Glomerular endothelial cell (primary cell): Measurements from ENCODE around the gene TBL1Y. TPM values are rescaled to one million over a fixed set of nuclear protein-coding genes. Genes with fewer than 3 reads are reported as not detected.
"Not testable (repeated sequence)": the region's sequence is repeated elsewhere in the genome, so short reads cannot be mapped to it uniquely, and the experiment has no call there.

Experiments used
- DNase-seq: peaks from one replicate; pipeline ENCODE4 v3.0.0-alpha.2; 2011; ENCODE audit warnings: low read depth, low spot score; ENCODE audit errors: extremely low read depth
- total RNA-seq: library from RNA; depleted of rRNA; stranded (reverse); fragments of >200 nt; gene quantifications from 2 replicates; pipeline ENCODE4 v1.2.3, GENCODE V29; 2015

Gene TBL1Y
- total RNA-seq, 1 donor from 2014 or later, result not detected

DNA sequence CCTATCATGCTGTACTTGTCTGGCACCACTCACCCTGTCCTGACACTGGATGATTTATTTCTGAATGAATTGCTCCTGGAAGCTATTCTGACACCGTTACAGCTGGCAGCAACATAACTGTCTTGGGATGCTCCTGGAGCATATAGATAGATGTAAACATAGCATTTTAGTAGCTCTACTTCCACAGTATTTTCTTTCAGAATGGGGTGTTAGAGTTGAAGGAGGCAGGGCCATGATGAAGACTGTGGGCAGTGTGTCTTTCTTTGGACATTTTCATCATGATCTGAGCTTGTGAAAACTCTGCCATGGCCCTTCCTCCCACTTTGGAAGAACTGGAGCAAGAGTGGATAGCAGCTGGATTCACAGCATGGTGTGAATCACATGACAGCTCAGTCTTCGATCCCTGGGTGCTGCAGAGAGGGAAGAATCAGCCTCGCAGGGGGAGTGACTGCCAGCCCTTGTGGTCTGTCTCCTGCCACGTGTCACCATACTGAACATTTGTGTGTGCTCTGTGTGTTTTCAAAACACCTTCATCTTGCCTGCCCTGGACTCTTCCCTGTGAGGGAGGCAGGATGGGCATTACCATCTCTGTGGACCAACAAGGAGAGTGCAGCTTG, 61.9 kb downstream of the TBL1Y start:
- no peak for DNase-seq

DNA sequence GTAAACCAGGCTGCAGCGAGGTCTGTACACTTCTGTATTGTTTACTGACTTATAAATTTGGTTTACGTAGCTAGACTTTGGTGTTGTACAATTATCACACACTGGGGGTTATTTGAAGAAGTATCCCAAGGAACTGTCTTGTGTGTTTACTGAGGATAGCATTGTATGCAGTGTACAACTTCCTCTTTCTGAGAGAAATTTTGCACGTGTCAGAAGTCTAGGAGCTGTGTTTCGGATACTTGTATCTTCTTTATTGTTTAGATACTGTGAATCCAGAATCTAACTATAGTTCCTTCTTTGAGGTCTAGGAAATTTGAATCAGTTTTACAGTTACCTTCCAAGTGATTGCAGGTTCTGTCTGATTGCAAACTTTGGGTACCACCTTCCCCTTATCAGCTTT, 64.5 kb downstream of the TBL1Y start:
- no peak for DNase-seq

GRCh38 chrY:6977783-6978182, 67.3 kb downstream of the TBL1Y start:
- no peak for DNase-seq

- DNase-seq, result no peak
These were observed 72.7 kb downstream of the TBL1Y start for GRCh38 chrY:6983221-6983620.

DNA sequence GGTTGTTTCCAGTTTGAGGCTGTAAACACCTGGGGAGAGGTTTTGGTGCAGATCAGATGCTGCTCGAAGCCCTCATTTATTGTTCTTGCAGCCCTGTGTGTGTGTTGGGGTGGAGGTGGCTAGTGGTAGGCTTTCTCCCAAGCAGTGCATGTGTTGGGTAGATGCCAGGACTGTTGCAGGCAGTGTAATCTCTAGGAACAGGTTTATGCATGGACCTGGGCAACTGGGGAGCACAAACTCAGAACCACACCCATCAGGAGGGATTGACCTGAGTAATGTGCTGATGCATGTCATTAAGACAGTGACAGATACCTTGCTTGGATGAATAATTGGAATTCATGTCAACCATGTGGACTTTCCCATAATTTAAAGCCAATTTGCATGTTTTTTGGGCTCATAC, 77.3 kb downstream of the TBL1Y start:
- no peak for DNase-seq

DNA sequence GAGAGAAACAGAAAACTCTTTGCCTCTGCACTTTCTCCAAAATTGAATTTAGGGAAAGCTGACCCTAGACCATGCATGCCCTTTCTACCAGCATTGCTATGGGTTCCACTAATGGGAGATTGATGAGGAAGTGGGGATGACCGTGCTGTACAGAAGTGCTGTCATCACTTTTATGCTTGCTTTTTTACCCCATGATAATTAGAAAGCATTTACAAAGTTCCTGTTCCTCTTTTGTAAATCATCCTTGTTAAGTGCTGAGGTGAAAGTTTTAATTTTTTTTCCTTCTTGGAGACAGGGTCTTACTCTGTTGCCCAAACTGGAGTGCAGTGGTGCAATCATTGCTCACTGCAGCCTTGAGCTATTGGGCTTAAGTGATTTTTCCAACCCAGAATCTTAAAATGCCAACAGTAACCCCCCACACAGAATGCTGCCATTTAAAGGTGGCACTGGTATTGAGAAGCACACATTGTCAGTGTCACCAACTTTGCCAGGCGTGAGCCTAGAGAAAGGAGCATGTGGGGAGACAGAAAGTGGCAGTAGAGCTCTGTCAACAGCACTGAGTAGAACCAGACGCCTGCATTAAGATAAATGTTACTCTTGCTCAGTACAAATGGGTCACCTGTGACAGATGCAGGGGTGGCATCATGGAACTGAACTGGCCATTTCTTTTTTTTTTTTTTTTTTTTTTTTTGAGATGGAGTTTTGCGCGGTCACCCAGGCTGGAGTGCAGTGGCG, 79.6 kb downstream of the TBL1Y start:
- DNase-seq, result no peak

GRCh38 chrY:6992041-6992440, 81.5 kb downstream of the TBL1Y start:
- DNase-seq, result no peak

GRCh38 chrY:6995987-6996386, 85.5 kb downstream of the TBL1Y start:
- no peak for DNase-seq

DNA sequence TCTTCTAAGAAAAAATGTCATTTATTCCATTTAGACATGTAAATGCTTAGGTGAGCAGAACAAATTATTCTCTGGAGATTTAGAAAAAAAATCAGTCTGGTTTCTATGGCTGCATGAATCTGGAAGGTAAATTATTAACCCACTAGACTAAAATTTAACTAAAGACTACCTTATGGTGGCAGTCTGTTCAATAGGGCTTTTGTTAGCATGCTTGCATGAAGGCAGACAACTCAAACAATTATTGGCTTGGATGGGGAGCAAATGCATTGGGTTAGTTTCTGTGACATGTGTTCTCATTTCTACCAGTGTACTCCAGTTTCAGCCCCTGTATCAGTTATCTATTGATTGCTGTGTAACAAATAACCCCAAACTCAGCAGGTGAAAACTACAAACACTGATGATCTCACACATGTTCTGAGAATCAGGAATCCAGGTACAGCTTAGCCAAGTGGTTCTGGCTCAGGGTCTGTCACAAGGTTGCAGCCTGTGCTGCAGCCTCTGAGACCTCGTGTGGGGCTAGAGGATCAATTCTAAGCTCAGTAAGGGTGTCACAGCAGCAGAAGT, 87.1 kb downstream of the TBL1Y start:
- no peak for DNase-seq

GRCh38 chrY:6999905-7000304, 89.4 kb downstream of the TBL1Y start:
- no peak for DNase-seq

DNA sequence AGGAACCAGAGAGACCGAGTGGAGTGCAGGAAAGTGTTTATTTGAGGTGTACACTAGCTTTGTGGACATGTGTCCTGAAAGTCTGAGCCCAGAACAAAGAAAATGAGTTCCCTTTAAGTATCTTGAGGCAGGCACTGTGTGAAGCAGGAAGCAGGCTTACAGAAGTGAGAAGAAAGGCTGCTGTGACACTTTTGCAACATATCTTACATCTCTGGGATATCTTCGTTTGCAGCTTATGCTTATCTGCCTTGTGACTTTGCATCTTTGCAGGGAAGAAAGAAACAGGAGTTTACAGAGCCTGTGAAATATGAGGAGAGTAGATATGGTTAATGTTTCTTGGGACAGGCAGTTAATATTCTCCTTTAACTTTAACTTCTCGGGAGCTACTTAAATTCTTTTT, 92.1 kb downstream of the TBL1Y start:
- no peak for DNase-seq

DNA sequence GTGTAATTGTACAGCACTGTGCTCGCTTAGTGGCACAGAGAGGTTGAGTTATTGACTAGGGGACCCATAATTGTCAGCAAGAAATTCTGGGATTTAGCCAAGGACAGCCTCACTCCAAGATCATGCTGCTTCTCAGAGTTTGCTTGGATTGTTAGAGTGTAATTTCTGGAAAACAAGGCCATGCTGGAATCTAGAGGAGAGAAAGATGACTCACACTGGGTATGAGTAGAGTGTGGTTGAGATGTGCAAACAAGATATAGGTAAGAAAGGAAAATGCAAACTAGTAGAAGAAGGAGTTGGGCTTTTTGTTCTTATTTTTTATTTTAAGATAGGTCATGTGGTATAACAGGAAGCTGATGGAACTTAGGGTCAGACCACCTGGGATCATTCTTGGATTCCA, 97.4 kb downstream of the TBL1Y start:
- no peak for DNase-seq

DNA sequence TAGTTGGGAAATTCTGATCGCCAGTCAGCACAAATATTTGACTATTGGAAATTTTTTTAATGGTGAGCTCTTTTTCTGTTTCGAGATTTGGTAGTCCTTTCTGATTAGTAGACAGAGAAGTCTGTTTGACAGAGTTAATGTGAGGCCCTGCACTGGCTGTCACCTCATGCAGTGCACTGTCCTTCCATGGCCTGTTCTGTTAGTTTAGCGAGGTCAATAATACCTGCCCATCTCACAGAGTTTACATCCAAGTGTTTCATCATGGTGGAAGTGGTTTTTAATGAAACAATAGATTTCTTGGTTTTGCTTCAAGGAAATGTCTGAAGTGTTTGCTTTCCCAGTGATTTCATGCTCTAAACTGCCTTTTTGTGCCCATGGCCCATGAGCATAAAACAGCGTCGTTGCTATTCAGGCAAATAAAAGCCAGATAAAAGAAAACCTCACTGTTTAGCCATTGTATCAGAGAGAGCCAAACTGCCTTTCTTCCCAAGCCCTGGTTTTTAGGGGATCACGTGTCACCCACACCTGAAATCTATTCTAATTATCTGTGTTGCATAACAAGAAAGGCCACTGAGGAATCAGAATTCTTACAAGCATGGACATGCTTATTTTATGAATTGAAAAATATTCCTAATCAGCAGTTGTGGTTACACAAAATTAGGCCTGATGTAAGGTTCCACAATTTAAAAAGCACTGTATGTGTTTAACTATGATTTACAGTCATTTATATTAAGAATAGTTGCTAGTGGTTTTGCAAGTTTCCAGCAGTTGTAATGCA, 98.3 kb downstream of the TBL1Y start:
- DNase-seq, result no peak

DNA sequence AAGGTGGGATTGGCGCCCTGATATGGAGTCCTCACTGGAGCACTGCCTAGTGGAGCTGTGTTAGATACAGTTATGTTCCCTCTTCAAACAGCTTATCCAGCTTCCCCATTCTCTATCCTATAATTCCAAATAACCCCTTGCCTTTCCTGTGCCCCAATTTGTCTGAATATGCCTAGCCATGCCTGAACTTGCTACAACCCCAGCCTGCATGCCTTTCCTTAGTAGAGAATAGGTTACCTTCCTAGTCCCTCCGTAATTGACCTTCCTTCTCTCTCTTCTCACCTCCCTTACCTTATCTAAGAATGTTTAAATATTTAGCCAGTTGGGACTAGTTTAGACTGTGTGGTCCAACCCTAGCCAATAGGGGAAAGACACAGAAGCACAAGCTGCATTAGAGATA, 102.6 kb downstream of the TBL1Y start:
- no peak for DNase-seq

GRCh38 chrY:7016521-7016920, 106.0 kb downstream of the TBL1Y start:
- no peak for DNase-seq

DNA sequence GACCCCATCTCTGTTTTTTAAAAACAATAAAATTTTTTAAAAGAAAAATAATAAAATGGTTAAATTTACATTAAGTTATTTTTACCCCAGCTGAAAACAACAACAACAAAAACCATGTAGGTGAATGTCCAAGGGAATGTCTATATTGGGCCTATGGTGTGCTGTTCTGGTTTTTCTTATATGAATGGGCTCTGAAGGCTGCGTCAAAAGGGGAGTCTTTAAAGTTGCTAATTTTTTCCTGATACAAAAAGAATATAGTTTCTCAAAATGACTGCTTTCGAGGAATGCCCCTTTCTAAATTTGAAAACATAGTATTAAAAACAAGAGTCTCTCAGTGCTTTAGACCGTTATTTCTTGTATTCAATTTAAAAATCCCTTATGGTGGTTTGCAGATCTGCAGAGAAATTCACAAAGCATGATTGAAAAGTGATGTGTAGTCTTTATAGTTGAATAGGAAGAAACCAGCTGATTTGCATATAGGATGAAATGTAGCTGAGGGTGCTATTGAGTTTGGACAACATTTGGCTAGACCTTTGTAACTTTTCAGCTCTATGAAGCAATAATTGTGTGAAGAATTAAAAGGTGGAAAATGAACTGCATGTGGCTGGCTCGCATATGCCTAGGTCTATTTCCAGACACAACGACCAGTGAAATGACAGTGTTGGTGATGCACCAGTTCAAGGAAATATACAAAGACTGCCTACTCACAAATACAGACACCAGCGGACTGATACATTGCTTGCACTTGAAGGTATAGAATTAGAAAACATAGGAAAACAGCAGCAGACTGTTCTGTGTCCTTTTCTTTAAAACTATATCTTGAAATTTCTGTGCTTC, 107.0 kb downstream of the TBL1Y start:
- DNase-seq, result no peak

DNA sequence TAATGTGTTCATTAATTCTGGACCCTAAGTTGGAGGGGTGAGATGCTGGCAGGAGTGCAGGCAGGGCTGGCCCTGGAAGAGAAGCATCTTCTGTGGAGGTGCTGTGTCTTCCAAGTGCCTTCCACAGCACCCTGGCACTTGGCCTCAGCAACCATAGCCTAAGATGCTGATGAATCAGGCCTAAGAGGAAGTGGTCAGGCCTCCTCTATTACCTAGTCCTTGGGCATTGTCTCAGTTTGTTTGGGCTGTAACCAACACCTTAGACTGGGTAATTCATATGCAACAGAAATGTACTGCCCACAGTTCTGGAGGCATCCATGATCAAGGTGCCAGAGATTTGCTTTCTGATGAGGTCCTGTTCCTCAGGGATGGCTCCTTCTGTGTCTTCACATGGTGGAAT, 128.5 kb downstream of the TBL1Y start:
- no peak for DNase-seq

DNA sequence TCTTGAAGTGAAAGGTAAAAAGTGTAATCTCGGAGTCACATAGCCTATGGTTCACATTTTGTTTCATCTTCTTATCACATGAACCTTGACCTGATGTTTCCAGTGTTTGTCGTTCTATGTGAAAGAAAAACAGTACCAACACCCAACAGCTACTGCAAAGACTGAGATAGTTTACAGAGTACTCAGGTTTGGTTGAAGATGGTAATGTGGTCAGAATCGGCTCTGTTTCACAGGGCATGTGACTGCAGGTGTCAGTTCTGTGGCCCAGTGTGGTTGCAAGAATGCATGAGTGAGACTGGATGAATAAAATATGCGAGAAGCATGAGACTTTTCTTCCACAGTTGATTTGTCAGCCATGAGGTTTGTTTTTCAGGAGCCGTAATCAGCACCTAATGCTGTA, 130.2 kb downstream of the TBL1Y start:
- DNase-seq, result no peak

- DNase-seq, result no peak
These were observed 131.5 kb downstream of the TBL1Y start for GRCh38 chrY:7041983-7042382.

DNA sequence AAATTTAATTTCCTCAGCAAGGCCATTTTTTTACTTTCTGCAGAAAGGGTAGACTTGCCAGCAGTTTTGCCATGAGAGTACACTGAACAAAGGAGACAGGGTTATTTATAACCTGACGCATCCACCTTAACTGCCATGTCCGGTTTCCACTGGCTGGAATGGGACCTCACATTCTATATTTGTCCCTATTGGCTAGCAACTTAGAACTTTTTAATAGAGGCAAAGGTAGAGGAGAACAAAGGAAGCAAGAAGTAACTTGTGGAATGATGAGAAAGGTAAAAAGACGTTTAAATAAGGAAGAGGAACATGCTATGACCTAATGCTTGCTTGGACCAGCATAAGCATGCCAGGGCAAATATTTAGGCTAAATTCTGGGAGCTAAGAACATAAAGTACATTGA, 142.0 kb downstream of the TBL1Y start:
- not testable (repeated sequence) for DNase-seq

- DNase-seq, result no peak
These were observed 146.4 kb downstream of the TBL1Y start for GRCh38 chrY:7056886-7057285.
